DND-41 (cell line): ENCODE measurements around the gene SPECC1.
"Not testable (repeated sequence)": the region's sequence is repeated elsewhere in the genome, so short reads cannot be mapped to it uniquely, and the experiment has no call there.

Source experiments
- CTCF ChIP-seq: IDR thresholded peaks from 2 replicates; pipeline ENCODE4 v1.5.1; 2012; ENCODE audit warnings: borderline replicate concordance, low read length, moderate library complexity, mild to moderate bottlenecking; ENCODE audit not compliant: poor library complexity, severe bottlenecking; ENCODE audit errors: extremely low read depth
- EZH2 ChIP-seq: IDR thresholded peaks from 3 replicates; pipeline ENCODE4 v1.6.1; 2012; ENCODE audit warnings: borderline replicate concordance, low read depth, mild to moderate bottlenecking, moderate library complexity, low read length, inconsistent platforms; ENCODE audit not compliant: severe bottlenecking

GRCh38 chr17:20076137-20076536 lies 67.0 kb downstream of the SPECC1 start:
- not testable (repeated sequence) for TF ChIP-seq EZH2, CTCF
